ENCODE data around the gene EHHADH.
A peak's percentile ranks its signal among the peaks of the same experiment; 100 is the strongest.
"Not testable (repeated sequence)": the region's sequence is repeated elsewhere in the genome, so short reads cannot be mapped to it uniquely, and the experiment has no call there.

The EHHADH gene

DNA sequence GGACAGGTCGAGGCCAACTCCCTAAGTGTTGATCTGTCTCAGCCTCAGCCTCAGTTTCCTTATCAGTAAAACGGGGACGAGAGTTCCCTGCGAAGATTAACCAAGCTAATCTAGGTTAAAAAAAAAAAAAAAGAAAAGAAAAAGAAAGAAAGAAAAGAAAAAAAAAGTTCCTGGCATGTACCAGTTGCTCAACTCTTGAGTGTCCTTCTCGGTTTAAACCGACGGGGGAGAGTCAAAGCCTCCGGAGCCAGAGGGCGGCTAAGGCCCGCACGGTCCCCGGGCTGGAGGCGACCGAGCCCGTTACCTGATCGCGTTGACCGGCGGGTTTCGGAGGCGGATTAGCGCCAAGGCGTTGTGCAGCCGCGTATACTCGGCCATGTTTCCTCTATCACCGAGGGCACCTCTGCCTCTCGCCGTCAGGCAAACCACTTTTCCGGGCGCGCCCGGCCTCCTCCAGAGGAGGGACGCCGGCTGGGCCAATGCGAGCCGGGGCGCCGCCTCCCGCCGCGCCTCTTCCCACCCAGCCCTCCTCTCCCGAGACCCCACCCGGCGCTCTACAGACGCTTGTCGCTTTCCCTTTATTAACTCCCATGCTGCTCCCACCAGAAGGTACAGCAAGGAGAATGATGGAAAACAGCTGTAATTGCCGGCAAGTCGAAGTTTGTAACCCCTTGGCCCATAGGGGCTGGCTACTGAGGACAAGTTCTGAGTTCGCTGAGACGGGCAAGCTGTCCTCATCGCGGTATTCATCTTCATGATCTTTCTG, at the start of gene EHHADH:
Gene EHHADH, minus strand, starts transcription at position 405 of the 766 bp plus-strand sequence. Its CDS starts 27 bp downstream, at position 378.
- DNase-seq, result peak; percentile 68

DNA sequence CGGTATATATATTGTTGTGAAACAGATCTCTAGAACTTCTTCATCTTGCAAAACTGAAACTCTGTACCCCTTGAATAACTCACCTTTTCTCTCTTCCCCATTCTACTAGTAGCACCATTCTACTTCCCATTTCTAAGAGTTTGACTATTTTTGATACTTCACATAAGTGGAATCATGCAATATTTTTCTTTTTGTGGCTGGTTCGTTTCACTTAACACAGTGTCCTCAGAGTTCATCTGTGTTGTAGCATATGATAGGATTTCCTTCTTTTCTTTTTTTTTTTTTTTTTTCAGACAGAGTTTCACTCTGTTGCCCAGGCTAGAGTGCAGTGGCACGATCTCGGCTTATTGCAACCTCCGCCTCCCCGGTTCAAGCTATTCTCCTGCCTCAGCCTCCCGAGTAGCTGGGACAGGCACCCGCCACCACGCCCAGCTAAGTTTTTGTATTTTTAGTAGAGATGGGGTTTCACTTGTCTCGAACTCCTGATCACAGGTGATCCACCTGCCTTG, 46.1 kb upstream of the EHHADH start:
- not testable (repeated sequence) for DNase-seq

DNA sequence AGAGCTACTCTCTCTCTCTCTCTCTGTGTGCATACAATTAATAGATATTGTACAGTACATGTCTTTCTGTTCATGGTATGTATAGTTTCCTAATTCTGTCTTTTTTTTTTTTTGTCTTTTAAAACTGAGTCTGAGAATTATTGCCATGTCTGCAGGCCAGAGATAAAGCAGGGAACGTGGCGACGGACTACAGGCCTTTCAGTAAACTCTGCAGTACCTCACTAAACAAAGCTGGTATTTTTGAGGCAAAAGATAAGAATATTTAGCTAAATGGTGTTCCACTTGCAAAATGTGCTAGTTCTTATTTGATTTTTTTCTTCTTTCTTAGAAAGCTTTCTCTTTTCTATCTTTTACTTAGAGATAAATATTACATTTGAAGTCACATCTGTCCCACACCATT, 44.0 kb upstream of the EHHADH start:
- DNase-seq, result no peak

DNA sequence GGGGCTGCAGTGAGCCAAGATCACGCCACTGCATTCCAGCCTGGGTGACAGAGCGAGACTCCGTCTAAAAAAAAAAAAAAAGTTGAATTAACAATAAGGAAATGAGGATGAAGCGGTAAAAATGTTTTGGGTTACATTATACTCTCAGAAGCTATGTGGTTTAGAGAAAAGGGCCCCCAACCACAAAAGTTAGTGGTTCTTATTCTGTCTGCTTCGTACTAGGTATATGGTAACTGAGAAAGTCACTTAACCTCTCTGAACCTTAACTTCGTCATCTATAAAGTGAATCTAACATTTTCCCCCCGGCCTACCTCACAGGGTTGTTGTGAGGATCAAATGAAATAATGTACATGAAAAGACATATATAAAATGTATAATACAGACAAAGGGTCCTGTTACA, 38.4 kb upstream of the EHHADH start:
- no peak for DNase-seq

DNA sequence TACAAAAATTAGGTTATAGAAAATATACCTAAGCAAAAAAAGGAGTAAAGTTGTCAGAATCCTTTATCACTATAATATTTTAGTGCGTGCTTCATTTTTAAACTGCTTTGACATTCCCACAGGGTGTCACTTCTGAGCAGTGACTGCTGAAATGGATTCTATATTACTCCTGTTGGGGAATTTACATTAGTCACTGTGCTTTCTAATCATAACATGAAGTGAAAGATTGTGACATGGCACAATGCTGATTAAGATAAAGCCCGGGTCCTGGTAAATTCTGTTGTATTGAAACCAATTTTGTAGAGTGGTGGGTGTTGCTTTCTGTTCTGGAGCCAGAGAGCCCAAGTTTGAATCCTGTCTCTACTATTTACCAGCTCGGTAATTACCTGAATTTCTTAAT, 36.4 kb upstream of the EHHADH start:
- no peak for DNase-seq

DNA sequence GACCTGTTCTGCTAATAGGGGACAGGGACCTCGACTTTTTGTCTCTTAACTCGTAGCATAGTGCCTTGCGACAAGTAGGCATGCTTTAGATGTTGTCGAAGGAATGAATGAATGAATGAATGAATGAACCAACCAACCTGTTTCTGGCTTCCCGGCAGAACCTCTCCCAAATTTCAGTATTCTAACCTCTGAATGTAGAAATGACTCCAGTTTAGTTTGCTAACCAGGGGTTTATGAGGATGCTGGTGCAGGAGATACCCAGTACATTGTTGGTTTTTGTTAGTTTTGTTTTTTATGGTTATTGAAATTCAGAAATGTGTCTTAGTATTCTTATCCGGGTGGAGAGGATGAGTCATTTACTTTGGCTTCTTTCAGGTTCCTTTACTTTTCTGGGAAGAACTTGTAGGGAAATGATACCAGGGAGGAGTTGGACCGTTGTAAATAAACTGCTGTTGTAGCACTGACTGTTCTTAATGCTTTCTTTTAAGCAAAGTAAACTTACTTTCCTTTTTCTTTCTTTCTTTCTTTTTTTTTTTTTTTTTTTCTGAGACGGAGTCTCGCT, 29.6 kb upstream of the EHHADH start:
- no peak for DNase-seq

DNA sequence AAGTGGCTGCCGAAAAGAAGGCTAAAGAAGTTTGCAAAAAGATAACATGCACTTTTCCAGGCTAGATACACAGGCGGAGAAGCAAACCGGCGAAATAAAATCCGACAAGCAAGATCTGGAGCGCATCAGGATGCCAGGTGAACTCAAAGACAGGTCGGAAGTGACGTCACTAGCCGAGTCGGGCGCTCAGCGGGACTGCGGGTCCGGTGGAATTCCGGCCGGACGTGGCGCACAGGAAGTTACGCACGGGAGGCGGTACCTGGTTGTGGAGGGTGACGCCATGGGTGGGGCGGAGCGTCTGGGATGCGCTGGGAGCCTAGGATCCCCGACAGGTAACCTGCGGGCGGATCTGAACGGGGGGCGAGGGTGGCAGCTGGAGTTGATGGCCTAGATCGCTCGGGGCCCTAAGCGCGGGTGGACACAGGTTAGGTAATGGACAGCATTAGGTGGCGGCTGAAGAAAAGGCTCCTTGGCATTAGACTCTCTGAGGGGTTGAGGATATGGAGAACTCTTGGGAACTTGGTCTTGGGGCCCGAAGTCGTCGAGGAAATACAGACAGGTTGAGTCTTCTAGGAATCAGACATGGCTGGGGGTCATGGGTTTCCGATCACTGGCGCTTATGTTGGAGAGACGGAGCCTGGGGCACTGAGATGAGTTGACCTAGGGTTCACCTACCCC, 29.0 kb upstream of the EHHADH start:
- peak; percentile 92 for DNase-seq

DNA sequence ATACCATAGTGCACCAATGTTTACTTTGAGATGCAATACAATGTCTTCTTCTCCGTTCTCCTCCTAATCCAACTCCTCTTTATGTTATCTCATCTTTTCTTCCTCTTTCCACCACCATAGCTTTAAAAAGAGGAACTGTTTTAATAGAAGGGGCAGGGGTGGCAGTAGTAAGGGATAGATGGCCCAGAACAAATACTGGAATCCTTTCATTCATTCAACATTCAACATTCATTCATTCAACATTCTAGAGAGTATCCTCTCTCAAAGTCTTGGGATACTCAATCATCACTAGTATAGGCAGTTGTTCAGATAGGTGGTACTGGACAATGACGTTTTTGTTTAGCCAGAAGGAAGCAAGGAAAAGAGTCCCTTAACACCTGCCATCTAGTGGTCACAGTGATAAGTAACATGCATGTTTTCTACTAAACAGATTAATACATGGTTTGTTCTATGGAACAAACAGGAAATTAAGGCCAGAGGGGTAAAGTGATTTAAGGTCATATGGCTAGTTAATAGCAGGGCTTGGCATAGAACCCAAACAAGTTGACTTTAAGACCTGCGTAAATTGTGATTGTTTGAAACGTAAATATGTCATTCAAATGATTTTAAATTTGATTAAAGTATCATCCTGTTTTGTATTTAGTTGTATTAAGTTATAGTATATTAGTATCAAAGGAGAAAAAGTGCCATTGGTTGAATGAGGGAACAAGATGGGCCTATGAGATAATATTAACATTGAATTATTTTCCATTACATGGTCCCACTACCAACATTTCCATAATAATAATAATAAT, 26.9 kb upstream of the EHHADH start:
- peak; percentile 59 for DNase-seq

DNA sequence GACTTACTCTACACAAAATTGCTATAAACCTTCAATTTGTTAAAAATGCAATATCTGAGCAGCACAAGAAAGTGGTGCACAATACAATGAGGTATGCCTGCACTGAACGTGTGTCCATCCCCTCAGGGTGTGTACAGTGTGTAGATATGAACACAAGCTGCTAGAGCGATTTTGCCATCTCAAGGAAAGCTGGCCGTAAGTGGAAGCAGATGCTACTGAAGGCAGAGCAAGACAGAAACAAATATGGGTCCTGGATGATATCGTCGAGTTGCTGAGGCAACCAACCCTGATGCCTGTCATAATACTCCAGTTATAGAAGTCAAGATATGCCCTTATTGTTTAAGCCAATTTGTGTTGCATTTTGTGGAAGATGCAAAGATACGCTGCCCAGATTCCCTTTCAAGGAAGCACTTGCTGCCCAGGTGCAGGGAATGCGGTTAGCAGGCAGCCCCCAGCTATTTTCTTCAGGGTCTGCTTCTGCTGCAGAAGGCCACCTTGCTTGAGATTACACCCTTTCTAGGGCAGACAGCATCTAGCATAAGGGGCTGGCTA, 25.8 kb upstream of the EHHADH start:
- DNase-seq, result no peak

DNA sequence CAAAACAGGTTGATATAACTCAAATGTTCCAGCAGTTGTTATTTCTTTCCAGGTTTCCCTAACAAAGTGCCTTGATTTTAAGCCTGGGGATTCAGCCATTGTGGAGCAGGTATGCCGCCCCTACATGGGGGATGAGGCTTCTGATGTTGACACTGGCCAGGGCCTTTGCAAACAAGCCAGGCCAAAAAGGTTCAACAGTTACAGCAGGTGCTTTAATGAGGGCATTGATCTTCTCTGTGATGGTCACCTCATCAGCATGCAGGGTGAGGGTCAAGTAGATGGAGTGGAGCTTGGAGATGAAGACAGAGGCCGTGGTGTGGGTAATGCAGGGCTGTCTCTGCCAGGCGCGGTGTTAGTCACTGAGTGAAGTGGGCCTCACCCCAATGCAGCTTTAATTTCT, 22.6 kb upstream of the EHHADH start:
- no peak for DNase-seq

DNA sequence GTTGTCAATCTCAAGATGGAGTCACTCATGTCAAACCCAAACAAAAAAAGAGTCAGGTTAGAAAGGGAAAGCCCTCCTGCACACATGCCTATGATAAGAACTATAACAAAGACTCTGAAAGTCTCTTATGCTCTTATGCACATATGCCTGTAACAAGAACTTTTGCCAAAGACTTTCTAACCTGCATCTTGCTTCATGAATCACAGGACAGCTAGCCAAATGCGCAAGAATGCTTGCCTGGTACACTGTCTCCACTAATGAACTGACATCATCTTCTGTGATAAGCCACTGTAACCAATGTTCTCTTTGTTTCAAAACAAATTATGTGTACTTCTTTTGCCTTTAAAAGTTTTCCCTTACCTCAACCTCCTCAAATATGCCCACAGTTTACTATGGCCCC, 18.2 kb upstream of the EHHADH start:
- DNase-seq, result no peak

DNA sequence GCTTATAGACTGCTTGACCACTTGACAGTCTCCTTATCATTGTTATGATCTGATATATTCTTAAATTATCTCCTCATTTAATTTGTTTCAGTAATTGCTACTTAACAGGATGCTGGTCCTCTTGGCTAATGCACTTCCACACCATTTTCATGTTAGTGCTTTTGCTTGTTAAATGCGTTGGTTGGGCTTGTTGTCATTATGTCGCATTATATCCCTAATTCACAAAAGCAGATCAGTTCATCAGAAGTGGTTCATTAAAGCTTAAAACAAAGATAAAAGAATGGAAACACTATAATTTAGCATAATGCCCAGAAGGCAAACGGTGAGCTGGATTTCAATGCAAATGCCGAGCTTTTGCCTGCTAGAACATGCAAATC, 17.1 kb upstream of the EHHADH start:
- DNase-seq, result no peak

DNA sequence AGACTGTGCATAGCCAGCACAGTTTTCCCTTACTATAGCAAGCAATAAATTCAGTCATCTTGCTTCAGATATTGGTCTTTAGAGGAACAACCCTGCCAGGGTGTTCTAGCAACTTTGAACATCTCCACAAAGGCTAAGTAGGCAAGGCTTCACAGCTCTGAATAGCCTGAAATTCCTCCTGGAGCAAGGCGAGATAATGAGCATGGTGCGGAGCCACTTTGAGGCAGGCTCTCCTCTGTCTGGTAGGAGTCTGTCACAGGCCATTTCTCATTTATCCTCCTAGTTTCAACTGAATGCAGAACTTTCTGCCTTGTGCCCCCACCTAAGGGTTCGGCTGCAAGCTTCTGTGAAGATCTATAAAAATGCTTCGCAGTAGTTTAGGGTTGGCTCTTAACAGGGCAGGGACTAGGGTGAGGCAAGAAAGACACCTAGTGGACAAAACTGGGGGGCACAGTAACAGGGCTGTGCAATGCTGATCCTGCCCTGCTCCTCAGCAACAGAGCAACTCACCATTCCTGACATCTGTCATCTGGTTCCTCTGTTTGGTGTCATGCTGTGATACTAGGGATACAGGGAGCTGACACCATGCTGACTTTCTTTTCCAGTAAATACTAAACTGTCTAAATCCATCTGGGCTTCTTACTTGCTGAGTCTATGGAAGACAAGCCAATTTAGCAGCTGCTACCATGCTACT, 16.6 kb upstream of the EHHADH start:
- DNase-seq, result peak; percentile 21

DNA sequence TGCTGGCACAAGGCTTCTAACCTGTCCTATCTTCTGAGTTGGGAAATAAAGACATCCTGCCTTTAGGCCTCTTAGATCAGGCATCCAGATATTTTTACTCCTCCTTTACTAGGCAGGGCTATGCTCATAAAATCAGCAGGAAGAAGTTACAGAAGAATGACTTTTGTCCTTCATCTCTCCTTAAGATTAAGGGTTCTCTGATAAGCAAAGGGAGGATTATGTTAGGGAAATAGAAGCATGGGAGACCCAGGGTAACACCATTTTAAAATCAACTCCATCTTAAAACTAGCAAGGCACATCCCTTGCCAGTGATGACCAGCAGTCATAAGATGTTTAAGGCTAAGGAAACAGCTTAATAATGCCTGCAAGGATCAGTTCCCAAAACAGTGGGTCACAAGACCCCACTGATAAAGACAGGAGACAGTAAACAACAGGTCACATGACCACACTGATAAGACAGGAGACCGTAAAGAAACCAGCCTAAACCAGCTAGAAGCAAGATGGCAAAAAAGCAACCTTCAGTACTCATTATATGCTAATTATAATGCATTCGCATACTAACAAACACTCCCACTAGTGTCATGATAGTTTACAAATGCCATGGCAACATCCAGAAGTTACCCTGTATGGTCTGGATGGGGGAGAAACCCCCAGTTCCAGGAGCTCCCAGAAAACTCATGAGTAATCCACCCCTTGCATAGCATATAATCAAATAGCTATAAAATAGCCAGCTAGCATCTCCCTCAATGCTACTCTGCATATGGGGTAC, 14.5 kb upstream of the EHHADH start:
- DNase-seq, result no peak

DNA sequence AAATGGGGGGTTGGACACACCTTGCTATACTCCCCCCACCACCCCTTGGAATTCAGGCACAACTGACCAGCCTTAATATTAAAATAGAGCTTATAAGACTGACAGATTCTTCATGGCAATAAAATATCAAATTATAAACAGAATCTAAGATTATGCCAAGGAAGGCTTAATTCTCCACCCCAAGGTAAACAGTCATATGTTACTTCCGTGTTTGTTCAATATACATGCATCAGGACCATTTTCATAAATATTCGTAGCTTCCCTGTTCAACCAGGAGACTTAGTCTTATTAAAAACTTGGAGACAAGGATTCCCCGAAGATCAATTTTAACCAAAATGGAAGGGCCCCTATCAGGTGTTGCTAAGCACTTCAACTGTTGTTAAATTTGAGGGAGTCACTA, 13.3 kb upstream of the EHHADH start:
- DNase-seq, result no peak

DNA sequence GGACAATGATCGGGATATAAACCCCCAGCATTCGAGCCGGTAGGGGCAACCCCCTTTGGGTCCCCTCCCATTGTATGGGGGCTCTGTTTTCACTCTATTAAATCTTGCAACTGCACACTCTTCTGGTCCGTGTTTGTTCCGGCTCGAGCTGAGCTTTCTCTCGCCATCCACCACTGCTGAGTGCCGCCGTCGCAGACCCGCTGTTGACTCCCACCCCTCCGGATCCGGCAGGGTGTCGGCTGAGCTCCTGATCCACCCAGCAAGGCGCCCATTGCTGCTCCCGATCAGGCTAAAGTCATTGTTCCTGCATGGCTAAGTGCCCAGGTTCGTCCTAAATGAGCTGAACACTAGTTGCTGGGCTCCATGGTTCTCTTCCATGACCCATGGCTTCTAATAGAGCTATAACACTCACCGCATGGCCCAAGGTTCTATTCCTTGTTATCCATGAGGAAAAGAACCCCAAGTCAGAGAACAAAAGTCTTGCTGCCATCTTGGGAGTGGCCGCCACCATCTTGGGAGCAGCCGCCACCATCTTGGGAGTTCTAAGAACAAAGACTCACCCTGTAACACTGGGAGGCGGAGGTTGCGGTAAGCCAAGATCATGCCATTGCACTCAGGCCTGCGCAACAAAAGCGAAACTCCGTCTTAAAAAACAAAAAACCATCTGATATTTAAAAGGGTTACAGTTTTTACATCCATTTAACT, 11.2 kb upstream of the EHHADH start:
- no peak for DNase-seq

DNA sequence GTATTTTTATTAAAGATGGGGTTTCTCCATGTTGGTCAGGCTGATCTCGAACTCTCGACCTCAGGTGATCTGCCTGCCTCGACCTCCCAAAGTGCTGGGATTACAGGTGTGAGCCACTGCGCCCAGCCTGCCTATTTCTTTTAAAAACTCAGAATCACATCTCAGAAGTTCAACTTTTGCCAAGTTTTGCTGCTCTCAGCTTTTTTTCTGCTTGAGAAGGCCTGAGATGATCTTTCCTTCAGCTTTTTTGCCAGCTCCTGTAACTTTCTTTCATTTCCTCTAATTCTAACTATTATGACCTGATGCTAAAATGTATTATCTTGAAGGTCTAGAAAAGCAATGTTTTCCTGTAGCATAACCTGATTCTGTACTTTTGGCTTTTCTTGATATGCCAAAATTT, 9.6 kb upstream of the EHHADH start:
- no peak for DNase-seq

DNA sequence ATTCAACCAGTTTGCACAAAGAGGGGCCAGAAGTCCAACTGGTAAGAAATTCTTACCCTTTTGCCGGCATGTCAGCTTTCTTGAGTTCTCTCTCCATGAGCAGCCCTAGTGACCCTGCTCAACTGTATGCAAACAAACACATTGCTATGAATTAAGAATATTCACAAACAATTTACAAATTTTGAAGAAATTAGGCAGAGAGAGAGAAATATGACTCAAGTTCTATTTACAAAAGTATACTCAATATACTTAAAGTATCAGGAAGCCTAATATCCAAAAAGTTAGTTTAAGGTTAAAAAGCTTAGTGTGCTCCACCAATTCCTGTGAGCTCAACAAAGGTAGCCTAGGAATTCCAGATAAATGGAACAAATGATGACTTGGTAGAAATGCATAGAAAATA, 3.5 kb upstream of the EHHADH start:
- no peak for DNase-seq

DNA sequence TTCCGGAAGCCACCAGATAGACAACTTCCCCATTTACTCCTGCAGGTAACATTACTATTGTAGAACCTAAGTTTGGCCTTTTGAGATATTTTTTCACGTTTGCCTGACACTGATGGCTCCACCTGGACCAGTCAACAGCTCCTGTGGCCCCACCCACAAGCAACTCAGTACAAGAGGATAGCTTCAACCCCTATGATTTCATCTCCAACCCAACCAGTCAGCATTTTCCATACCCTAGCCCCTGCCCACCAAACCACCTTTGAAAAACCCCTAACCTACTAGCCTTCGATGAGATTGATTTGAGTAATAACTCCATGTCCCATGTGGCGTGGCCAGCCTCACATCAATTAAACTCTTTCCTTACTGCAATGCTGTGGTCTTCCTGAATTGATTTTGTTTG, 950 bp upstream of the EHHADH start:
- no peak for DNase-seq

DNA sequence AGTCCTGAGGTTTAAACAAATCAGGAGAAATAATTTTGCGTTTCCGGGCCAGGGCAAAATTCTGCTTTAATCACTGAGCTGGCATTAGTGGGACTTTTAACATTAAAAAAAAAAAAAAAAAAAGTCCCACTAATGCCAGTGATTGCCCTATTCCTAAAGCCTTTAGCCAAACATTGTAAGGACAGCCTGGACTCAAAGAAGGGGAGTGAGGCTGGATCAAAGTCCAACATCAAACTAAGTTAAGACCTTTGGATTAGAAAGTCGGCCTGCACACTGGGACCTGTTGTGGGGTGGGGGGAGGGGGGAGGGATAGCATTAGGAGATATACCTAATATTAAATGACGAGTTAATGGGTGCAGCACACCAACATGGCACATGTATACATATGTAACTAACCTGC, 716 bp downstream of the EHHADH start:
- not testable (repeated sequence) for DNase-seq

DNA sequence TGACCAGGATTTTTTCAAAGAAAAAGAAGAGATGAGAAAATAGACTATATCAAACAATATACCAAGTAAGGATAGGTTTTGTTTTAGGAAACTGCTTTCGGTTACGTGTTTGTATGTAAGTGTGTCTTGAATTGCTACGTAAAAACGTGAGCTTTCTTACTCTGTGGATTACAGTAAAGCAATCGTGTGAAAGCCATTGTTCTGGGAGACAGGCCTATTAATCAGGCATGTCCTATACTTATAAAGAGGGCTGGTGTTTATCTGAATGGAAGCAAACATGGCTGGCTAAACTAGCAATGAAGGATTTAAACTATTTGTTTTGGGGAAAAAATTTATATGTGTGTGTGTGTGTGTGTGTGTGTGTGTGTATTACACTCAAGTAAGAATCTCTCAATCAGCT, 2.6 kb downstream of the EHHADH start:
- no peak for DNase-seq
